Left ventricle myocardium superior (tissue), 1 donor: Measurements from ENCODE around the gene SYT9. TPM values are rescaled to one million over a fixed set of nuclear protein-coding genes. Genes with fewer than 3 reads are reported as not detected.
A peak's percentile ranks its signal among the peaks of the same experiment; 100 is the strongest.
"Not testable (repeated sequence)": the region's sequence is repeated elsewhere in the genome, so short reads cannot be mapped to it uniquely, and the experiment has no call there.

Experiments used
- ATAC-seq: fragments of 200-7000 bp; cut with Tn5 transposase; one replicate; pipeline ENCODE4 v1.9.1; 2020; ENCODE audit warnings: mild to moderate bottlenecking, moderate library complexity
- DNase-seq: peaks from one replicate; pipeline ENCODE4 v3.0.0-alpha.2; 2020
- intact Hi-C: fragments of 100-400 bp; cut with micrococcal nuclease; formaldehyde crosslinking; loops from one replicate; pipeline ENCODE4 v1.11.0; 2022
- microRNA-seq: library from miRNA; unstranded; fragments of <30 nt; microRNA quantifications from one replicate; pipeline ENCODE4 v1.2.0, GENCODE V29; 2020; ENCODE audit warnings: borderline number of aligned reads
- total RNA-seq: library from RNA; stranded (reverse); fragmentation: NEBNext Ultra II Directional; extraction: Animal tissue kit (Norgen Biotek cat#: 25700); gene quantifications from one replicate; pipeline ENCODE4 v1.2.1, GENCODE V29; 2021
- donor health status: DM: no; HTN: yes; CAD: no; lungs with severe emphysema.

The SYT9 gene
- total RNA-seq, 1 donor from 2014 or later, result 0.15 TPM

- intact Hi-C loops, result no loop called here
- no peak for DNase-seq
- peak; percentile 10 for ATAC-seq
Measured at GRCh38 chr11:7514099-7514591, 262.4 kb downstream of the SYT9 start.

DNA sequence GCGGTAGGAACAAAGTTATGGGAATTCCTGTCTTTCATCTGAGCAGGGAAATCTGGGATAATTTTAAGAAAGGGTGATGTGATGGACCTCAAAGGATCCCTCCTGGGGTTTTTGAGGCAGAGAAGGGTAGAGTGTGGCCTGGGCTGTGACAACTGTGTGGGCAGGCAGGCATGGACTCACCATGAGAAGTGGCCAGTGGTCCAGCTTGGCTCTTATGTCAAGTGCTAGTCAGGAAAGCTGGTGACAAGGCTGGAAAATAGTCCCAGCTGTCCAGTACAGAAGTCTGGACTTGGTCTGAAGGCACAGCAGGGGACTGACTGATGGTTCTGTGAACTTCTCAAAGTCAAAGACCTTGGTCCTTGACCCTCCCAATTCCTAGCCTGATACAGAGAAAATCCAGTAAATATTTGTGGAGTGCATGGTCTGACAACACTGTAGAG lies 263.8 kb downstream of the SYT9 start:
- DNase-seq (no peak), ATAC-seq (no peak)
- intact Hi-C loops, result no loop called here

DNA sequence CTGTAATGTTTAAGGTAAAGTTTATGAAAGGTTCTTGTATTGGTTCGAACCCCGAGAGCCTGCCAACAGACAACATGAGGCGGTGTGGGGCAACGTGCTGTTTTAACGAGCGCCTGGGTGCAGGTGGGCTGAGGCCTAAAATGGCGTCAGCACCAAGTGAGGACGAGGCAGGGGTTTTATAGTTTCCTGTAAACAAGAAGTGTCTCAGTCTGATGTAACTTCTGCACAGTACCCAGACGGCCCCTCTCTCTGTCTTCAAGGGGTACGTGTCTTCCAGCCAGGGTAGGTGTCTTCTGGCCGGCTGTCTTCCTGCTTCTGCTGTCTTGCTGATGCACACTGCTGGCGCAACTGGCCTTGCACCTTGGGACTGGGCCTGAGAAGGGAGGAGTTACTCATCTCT lies 264.8 kb downstream of the SYT9 start:
- ATAC-seq (no peak), DNase-seq (no peak)
- intact Hi-C loops, result no loop called here

DNA sequence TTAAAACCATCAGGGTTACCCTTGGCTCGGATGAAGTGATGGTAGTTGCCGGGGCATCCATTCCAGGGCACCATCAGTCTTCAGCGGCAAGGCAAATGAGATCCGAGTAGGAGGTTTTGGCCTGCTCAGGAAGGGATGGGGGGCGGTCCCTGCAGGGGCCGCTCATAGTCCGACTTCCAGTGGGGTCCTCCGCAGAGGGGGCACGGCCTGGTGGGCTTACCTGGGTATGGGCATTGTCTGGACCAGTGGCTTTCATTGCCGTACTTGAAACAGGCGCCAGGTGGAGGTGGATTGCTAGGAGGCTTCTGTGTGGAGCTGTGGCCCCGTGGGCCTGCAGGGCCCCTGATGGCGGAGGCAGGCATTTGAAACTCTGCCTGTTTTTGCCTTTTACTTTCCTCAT lies 266.0 kb downstream of the SYT9 start:
- ATAC-seq, intact Hi-C loops, DNase-seq: not testable (repeated sequence)

Small RNA genes within 50 kb of the gene (microRNA-seq; reads per million reads assigned to microRNA genes)
- gene MIR302E, result not detected

Other genes with a start within 250 kb of the SYT9 start
- 0.84 TPM for gene ZNF214, start 231.6 kb upstream of the SYT9 start, total RNA-seq
- not detected for gene NLRP14, start 231.4 kb upstream of the SYT9 start, total RNA-seq
- not detected for gene RBMXL2, start 162.9 kb upstream of the SYT9 start, total RNA-seq
- gene OLFML1, start 233.6 kb downstream of the SYT9 start, total RNA-seq, result 5.7 TPM